Activated CD8-positive, alpha-beta memory T cell treated with anti-CD3 and anti-CD28 coated beads, Interleukin-2, amount 50 U/mL, for 48 hours (primary cell): ENCODE results near the gene ELL.
"Not testable (repeated sequence)": the region's sequence is repeated elsewhere in the genome, so short reads cannot be mapped to it uniquely, and the experiment has no call there.

ENCODE experiments used
- DNase-seq: peaks from one replicate; pipeline ENCODE4 v3.0.0-alpha.2; 2020

ELL gene

GRCh38 chr19:18521692-18522123 lies at the start of gene ELL:
ELL (minus strand) TSS chr19:18522070; CDS start chr19:18522055, 15 bp downstream.
- no peak for DNase-seq

GRCh38 chr19:18568367-18568766 lies 46.5 kb upstream of the ELL start:
- DNase-seq = no peak

DNA sequence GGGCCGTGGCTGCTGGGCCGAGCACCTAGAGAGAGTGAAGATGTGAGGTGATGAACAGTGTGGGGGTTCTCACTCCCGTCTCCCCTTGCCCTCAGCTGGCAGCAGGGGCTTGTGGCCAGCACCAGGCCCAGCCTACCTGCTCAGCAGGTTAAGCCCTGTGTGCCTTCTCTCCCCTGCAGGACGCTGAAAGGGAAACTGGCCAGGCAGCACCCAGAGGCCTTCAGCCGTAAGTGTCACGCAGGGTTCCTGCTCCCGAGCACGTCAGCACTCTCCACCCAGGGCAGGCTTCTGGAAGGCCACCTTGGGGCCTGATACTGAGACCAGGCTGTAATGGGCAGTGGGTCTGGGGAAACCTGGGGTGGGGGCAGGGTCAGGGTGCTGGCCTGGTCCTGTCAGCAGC lies 45.1 kb upstream of the ELL start:
- no peak for DNase-seq

- no peak for DNase-seq
Measured at GRCh38 chr19:18562086-18562485, 40.2 kb upstream of the ELL start.

DNA sequence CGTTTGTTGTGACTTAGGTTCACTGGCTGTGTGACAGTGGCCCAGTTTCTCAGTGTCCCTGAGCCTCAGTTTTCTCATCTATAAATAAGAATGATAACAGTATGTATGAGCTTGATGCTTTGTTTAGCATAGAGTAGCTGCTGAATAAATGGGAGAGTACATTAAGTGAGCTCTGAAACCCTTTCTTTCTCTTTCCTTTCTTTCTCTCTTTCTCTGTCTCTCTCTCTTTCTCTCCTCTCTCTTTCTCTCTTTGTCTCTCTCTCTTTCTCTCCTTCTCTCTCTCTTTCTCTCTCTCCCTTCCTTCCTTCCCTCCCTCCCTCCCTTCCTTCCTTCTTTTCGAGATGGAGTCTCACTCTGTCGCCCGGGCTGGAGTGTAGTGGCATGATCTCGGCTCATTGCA lies 37.8 kb upstream of the ELL start:
- DNase-seq = no peak

DNA sequence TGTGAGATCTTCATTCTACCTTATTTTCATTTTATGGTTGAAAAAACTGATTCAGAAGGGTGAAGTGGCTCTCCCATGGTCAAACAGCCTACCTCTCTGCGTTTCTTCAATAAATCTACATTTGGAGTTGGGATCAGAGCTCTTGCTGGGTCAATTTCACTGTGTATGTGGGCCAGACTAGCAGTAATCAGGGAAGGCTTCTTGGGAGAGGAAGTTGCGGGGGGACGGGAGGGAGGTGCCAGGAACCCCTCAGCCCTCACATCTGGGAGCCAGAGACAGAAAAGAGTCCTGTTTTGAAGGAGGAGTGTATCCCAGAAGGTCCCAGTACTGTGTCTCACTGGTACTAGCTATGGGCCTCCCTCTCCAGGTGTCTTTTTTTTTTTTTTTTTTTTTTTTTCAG lies 36.7 kb upstream of the ELL start:
- DNase-seq = no peak

DNA sequence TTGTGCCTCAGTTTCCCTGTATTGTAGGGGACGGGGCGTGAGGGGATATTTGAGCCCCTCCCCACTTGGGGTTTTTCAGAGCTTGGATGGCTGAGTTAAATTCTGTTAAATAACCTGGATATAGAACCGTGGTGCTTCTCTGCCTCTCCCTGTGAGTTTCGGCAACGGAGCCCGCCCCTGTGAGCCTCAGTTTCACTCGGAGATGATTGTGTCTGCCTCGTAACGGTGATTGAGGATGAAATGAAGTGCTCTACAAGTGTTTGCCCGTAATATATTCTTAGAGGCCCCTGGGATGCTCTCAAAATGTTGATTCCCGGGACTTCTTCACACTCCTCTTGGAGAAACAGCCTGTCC lies 36.3 kb upstream of the ELL start:
- DNase-seq = no peak

DNA sequence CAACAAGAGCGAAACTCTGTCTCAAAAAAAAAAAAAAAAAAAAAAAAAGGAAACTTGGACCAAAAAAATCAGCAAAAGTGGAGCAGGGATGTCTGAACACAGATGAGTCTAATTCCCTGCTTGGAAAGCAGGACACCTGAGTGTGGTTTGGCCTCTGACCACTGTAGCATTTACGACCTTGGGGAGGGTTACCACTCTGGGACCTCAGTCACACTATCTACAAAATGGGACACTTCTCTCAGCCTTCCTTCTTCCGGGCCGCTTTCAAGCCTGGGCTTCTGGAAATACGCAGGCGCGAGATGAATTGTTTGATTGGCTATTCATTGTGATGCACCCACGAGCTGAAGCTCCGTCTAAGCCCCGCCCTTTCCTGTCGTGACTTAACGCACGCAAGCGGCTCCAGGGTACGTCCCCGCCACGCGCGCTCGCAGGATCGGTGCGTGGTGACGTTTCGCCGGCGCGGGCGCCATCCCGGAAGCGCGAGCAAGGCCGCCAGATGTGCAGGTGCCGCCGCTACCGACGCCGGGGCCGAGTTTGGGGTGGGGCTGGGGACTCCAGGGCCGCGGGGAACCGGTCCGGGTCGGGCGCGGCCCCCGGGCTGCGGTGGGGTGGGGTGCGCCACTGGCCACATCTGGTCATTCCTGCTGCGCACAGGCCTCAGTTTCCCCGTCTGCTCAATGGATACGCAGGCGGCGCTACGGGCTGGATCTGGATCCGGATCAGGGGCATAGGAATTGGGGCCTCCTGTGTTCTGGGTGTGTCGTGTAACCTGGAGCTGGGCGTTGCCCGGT lies 35.7 kb upstream of the ELL start, which contains the start of gene KXD1:
Gene KXD1, plus strand, starts transcription at position 460 of the 791 bp plus-strand sequence. CDS start 4,187 bp downstream, outside the sequence.
- peak; percentile 97 for DNase-seq

DNA sequence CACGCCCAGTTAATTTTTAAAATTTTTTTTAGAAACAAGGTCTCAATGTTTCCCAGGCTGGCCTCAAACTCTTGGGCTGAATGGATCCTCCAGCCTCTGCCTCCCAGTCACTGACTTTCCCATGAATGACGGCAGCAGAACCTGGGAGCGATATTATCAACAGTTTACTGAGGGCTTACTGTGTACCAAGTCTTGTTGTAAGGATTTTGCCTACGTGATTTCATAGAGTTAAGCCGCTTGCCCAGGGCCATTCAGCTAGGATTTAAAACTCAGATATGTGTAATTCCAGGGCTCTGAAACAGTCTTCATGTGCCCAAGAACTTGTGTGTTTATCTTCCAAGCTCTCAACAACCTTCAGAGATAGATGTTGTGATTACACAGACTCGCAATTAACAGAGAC lies 29.8 kb upstream of the ELL start:
- no peak for DNase-seq

GRCh38 chr19:18543814-18544475 lies 22.1 kb upstream of the ELL start:
- peak; percentile 81 for DNase-seq

GRCh38 chr19:18542941-18543813 lies 21.3 kb upstream of the ELL start, which contains the start of gene FKBP8:
FKBP8 (minus strand) TSS chr19:18543573; CDS start chr19:18541970, 1,603 bp downstream.
- DNase-seq = peak; percentile 96

DNA sequence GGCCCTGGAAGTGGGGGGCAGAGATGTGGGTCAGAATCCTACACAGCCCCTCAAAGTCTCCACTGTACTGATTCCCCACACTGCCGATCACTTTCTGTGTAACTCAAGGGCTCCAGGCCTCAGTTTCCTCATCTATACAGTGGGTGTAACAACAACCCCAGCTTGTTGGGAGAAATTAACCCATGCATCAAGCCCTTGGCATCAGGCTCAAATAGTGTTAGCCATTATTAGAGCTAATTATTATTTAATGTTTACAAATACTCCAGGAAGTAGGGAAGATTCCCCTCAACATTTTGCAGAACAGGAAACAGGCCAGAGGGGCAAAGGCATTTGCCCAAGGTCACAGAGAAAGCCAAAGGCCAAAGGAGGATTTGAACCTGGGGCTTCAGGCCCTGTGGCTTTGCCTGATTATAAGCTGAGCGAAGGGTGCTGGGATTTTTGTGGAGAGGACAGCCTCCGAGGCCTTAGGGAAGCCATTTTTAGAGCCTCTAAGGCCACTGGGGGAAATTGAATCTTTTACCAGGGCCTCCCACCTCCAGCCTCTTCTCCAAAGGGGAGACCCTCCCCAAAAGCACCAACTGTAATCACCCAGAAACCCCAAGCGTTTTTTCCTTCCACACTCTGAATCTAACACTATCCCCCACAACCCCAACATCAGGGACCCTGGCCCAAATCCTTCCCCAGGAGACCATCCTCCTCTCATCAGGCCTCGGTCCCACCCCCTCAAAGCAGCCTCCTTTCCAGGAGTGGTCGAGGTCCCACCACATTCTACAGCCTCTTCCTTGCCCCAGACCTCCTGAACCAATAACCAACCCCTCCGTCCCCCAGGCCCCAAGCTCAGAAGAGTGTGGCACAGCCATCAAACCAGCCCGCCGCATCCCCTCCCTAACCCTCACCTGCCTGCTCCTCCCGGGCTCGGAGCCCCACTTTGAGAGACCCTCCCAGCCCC lies 20.4 kb upstream of the ELL start:
- DNase-seq = peak; percentile 68

- DNase-seq = no peak
Measured at GRCh38 chr19:18541258-18541991, 19.6 kb upstream of the ELL start.

- not testable (repeated sequence) for DNase-seq
Measured at GRCh38 chr19:18540200-18540599, 18.3 kb upstream of the ELL start.

- no peak for DNase-seq
Measured at GRCh38 chr19:18539372-18539771, 17.5 kb upstream of the ELL start.

- no peak for DNase-seq
Measured at GRCh38 chr19:18538115-18538514, 16.2 kb upstream of the ELL start.

DNA sequence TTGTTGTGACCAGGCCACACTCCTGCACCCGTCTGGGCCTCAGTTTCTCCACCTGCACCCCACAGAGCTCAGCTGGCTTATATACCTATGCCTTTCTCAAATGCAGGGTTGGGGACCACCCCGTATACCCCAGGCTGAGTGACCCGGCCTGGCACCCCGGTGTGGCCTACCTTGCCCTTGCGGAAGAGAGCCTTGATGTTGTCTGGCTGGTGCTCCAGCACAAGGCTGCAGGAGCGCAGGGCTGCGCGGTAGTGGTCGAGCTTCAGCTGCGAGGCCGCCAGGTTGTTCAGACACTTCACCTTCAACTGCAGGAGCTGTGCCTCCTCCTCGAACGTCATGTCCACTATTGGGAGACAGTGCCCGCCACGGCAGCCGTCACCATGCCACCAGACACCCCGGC lies 15.6 kb upstream of the ELL start:
- DNase-seq = no peak

- DNase-seq = no peak
Measured at GRCh38 chr19:18536475-18536874, 14.6 kb upstream of the ELL start.

- no peak for DNase-seq
Measured at GRCh38 chr19:18533058-18533457, 11.2 kb upstream of the ELL start.

DNA sequence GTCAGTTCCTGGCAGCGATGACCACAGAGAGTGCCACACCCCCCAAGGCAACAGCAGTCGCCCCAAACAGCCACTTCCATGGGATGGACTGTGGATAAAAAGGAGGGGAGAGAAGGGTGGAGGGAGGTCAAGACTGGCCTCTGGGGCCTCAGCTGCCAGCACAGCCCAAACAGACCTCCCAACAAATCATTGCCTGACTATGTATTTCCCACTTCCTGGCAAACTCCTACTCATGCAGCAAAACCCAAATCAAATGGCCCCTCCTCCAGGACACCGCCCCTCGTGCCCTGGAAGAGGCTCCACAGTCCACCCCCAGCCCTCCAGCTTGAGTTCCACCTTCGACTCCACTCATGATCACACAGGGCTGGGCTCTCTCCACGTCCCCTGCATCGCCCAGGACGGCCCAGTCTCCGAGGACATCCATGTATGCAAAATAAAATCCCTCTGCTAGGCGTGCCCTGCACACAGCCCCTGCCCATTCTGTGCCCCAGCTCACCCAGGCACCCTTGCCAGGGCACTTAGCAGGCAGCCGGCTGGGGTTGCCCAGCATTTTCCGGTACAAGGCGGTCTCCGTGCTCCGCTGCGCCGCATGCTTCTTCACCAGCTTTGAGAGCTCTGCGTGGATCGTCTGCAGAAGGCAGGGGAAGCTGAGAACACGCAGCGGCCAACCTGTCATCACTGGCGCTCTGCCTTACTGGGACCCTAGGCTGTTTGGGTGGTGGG lies 10.5 kb upstream of the ELL start:
- no peak for DNase-seq

DNA sequence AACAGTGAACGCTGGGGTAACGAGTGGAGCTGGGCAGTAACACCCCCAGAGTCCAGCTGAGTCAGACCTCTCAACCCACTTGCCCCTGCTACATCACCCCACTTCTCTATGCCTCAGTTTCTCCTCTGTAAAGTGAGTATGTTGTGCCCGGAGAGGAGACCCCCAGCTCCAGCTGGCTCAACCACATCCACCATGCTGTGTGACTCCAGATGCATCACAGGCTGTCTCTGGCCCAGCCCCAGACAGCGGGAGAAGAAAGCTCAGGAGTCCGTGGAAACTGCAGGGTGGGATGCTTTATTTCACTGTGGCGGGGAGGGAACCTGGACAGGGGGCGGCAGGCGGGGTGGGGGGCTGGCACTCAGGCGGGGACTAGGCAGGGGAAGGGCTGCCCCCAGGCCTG lies 9.6 kb upstream of the ELL start:
- no peak for DNase-seq
